IMR-90 (cell line): ENCODE data around the gene EIF4E1B. TPM values are rescaled to one million over a fixed set of nuclear protein-coding genes. Genes with fewer than 3 reads are reported as not detected.

Source experiments
- ATAC-seq: fragments of 200-7000 bp; cut with Tn5 transposase; 2 replicates; pipeline ENCODE4 v1.9.1; 2020; ENCODE audit warnings: low read depth, mild to moderate bottlenecking, moderate library complexity
- BruUV-seq: library from RNA; stranded (reverse); fragments of 400-500 nt; replicated peaks from 2 replicates; lab custom pipeline; 2021; lab: Mats Ljungman, UMichigan
- CTCF ChIA-PET: fragments of 300-600 bp; formaldehyde crosslinking; extraction: SDS; loops from one replicate; lab custom pipeline; 2021; ENCODE audit warnings: antibody characterized with exemption; lab: Yijun Ruan, JAX
- POLR2A ChIA-PET: fragments of 300-600 bp; sonication (Branson Sonifier 250); formaldehyde crosslinking; loops from one replicate; lab custom pipeline; 2022; ENCODE audit warnings: antibody characterized with exemption; ENCODE audit not compliant: unreplicated experiment; lab: Charles Lee
- DNase-seq: peaks from one replicate; pipeline ENCODE4 v3.0.0; 2013
- H2AFZ ChIP-seq: replicated peaks from 2 replicates; pipeline ENCODE3; 2013; ENCODE audit warnings: low read length, mild to moderate bottlenecking; ENCODE audit not compliant: poor library complexity
- H2AK5ac ChIP-seq: 2 replicates; pipeline ENCODE4 v1.6.1; 2013; ENCODE audit warnings: low read depth, low read length, inconsistent platforms
- H2AK9ac ChIP-seq: replicated peaks from 2 replicates; pipeline ENCODE3; 2013; ENCODE audit warnings: mild to moderate bottlenecking, low read depth, low read length, moderate library complexity; ENCODE audit not compliant: poor library complexity
- H2BK120ac ChIP-seq: 2 replicates; pipeline ENCODE4 v1.6.1; 2013; ENCODE audit warnings: low read depth, low read length, inconsistent platforms
- H2BK15ac ChIP-seq: 3 replicates; pipeline ENCODE4 v1.6.1; 2013; ENCODE audit warnings: low read depth, low read length, inconsistent platforms
- H2BK20ac ChIP-seq: 2 replicates; pipeline ENCODE4 v1.6.1; 2013; ENCODE audit warnings: low read depth, mild to moderate bottlenecking, inconsistent platforms, low read length, moderate library complexity
- H2BK5ac ChIP-seq: 2 replicates; pipeline ENCODE4 v1.6.1; 2013; ENCODE audit warnings: mild to moderate bottlenecking, low read depth, low read length, inconsistent platforms; ENCODE audit not compliant: poor library complexity, severe bottlenecking
- H3K14ac ChIP-seq: replicated peaks from 2 replicates; pipeline ENCODE4 v1.6.1; 2013; ENCODE audit warnings: low read depth, low read length, inconsistent platforms
- H3K18ac ChIP-seq: 2 replicates; pipeline ENCODE4 v1.6.1; 2013; ENCODE audit warnings: low read depth, low read length, control low read depth
- H3K23ac ChIP-seq: 2 replicates; pipeline ENCODE4 v1.6.1; 2013; ENCODE audit warnings: low read depth, low read length, inconsistent platforms
- H3K27ac ChIP-seq: 2 replicates; pipeline ENCODE4 v1.5.1; 2013; ENCODE audit warnings: mild to moderate bottlenecking, control low read depth, low read length; ENCODE audit not compliant: insufficient read depth
- H3K27me3 ChIP-seq: 2 replicates; pipeline ENCODE4 v1.6.1; 2013; ENCODE audit warnings: low read length; ENCODE audit not compliant: control insufficient read depth, insufficient read depth
- H3K36me3 ChIP-seq: 2 replicates; pipeline ENCODE4 v1.6.1; 2013; ENCODE audit warnings: low read length, mixed read lengths; ENCODE audit not compliant: control insufficient read depth, insufficient read depth
- H3K4ac ChIP-seq: 2 replicates; pipeline ENCODE4 v1.6.1; 2013; ENCODE audit warnings: low read depth, low read length, inconsistent platforms
- H3K4me1 ChIP-seq: 2 replicates; pipeline ENCODE4 v1.6.1; 2013; ENCODE audit warnings: low read length, mixed read lengths; ENCODE audit not compliant: control insufficient read depth, insufficient read depth
- H3K4me2 ChIP-seq: 2 replicates; pipeline ENCODE4 v1.6.1; 2013; ENCODE audit warnings: low read depth, mild to moderate bottlenecking, control low read depth, low read length, moderate library complexity
- H3K4me3 ChIP-seq: 2 replicates; pipeline ENCODE4 v1.5.1; 2013; ENCODE audit warnings: low read depth, mild to moderate bottlenecking, control low read depth, low read length, moderate library complexity; ENCODE audit not compliant: insufficient read depth
- H3K56ac ChIP-seq: 2 replicates; pipeline ENCODE4 v1.6.1; 2013; ENCODE audit warnings: low read length, inconsistent platforms; ENCODE audit not compliant: insufficient read depth; ENCODE audit errors: extremely low read depth
- H3K79me1 ChIP-seq, 2 experiments: 2 replicates each; pipeline ENCODE4 v1.6.1; 2013; ENCODE audit warnings: low read length in 2 of 2, inconsistent platforms in 1 of 2, low read depth in 1 of 2
- H3K9ac ChIP-seq: 2 replicates; pipeline ENCODE4 v1.6.1; 2013; ENCODE audit warnings: low read depth, low read length, control low read depth
- H3K9me1 ChIP-seq: 2 replicates; pipeline ENCODE4 v1.6.1; 2013; ENCODE audit warnings: low read length, inconsistent platforms; ENCODE audit not compliant: insufficient read depth
- H3K9me3 ChIP-seq: 2 replicates; pipeline ENCODE4 v1.6.1; 2013; ENCODE audit warnings: low read length; ENCODE audit not compliant: control insufficient read depth, insufficient read depth
- H4K20me1 ChIP-seq: 2 replicates; pipeline ENCODE4 v1.6.1; 2013; ENCODE audit warnings: low read length, inconsistent platforms; ENCODE audit not compliant: insufficient read depth
- H4K5ac ChIP-seq: 2 replicates; pipeline ENCODE4 v1.6.1; 2013; ENCODE audit warnings: mild to moderate bottlenecking, low read depth, low read length, control low read depth
- H4K8ac ChIP-seq, 2 experiments: 2 replicates each; pipeline ENCODE4 v1.6.1; 2013; ENCODE audit warnings: low read depth in 2 of 2, low read length in 2 of 2, control low read depth in 1 of 2, inconsistent platforms in 1 of 2
- H4K91ac ChIP-seq: 2 replicates; pipeline ENCODE4 v1.6.1; 2013; ENCODE audit warnings: low read depth, low read length, inconsistent platforms; ENCODE audit not compliant: insufficient read depth
- BHLHE40 ChIP-seq: fragments of 150-350 bp; IDR thresholded peaks from 2 replicates; pipeline ENCODE4 v1.6.1; 2016; ENCODE audit warnings: mild to moderate bottlenecking, low read depth, low read length
- CHD1 ChIP-seq: IDR thresholded peaks from 2 replicates; pipeline ENCODE4 v1.6.1; 2012; ENCODE audit warnings: low read depth, low read length, improper control_type of control experiment
- ELK1 ChIP-seq: fragments of 150-350 bp; IDR thresholded peaks from 2 replicates; pipeline ENCODE4 v1.6.1; 2016; ENCODE audit warnings: low read depth, mild to moderate bottlenecking, low read length, moderate library complexity, borderline replicate concordance
- FOS ChIP-seq: fragments of 150-350 bp; IDR thresholded peaks from 2 replicates; pipeline ENCODE4 v1.6.1; 2016; ENCODE audit warnings: low read depth, low read length
- NFE2L2 ChIP-seq: fragments of 150-350 bp; IDR thresholded peaks from 2 replicates; pipeline ENCODE4 v1.6.1; 2016; ENCODE audit warnings: low read depth, mild to moderate bottlenecking, low read length
- RFX5 ChIP-seq: IDR thresholded peaks from 2 replicates; pipeline ENCODE4 v1.8.0; 2012; ENCODE audit warnings: low read depth, mild to moderate bottlenecking, low read length, moderate library complexity
- SMC3 ChIP-seq: fragments of 150-350 bp; IDR thresholded peaks from 2 replicates; pipeline ENCODE4 v1.6.1; 2016; ENCODE audit warnings: low read depth, mild to moderate bottlenecking, antibody characterized with exemption, low read length, moderate library complexity
- USF2 ChIP-seq: fragments of 150-350 bp; IDR thresholded peaks from 2 replicates; pipeline ENCODE4 v1.6.1; 2017; ENCODE audit warnings: mild to moderate bottlenecking, antibody characterized with exemption, low read length, low read depth
- WGBS, 2 experiments: methylation state at CpG; one replicate each; pipeline versions ENCODE4 v1.1.5 to v1.1.7; 2013; ENCODE audit warnings: missing lambda C conversion rate in 2 of 2; ENCODE audit not compliant: insufficient read length in 1 of 2; ENCODE audit errors: extremely low coverage in 2 of 2; 5-methylcytosine and 5-hydroxymethylcytosine counted together
- dilution Hi-C: fragments of 300-500 bp; cut with HindIII; formaldehyde crosslinking; loops from one replicate; pipeline ENCODE4 v1.14.3; 2018; ENCODE audit warnings: low sequenced_read_pairs; ENCODE audit not compliant: unreplicated experiment
- in situ Hi-C: fragments of 300-500 bp; cut with MboI; formaldehyde crosslinking; loops from 3 replicates; pipeline ENCODE4 v1.14.3; 2019; ENCODE audit warnings: low sequenced_read_pairs, inconsistent platforms, mixed read lengths
- intact Hi-C: fragments of 100-400 bp; cut with micrococcal nuclease; formaldehyde crosslinking; loops from 2 replicates; pipeline ENCODE4 v1.10.0; 2022
- polyA plus RNA-seq, 3 experiments: library from polyadenylated mRNA; depleted of rRNA; stranded (reverse); fragments of >200 nt; gene quantifications; 2 replicates each; pipeline ENCODE4 v1.2.3, GENCODE V29; 2012; ENCODE audit warnings: low replicate concordance in 1 of 3
- total RNA-seq: library from RNA; depleted of rRNA; stranded (reverse); fragments of >200 nt; gene quantifications from 2 replicates; pipeline ENCODE4 v1.2.3, GENCODE V29; 2012

The EIF4E1B gene
- total and polyA plus RNA-seq, 2 of the 4 experiments (the other 2 are of a cell fraction) = not detected

GRCh38 chr5:176612008-176612407 is 18.5 kb upstream of the EIF4E1B start:
- Histone ChIP-seq H2AK5ac (no peak overlapping the region), H3K23ac (no peak overlapping the region), H3K18ac (no peak overlapping the region), H2BK120ac (no peak overlapping the region), H3K9me3 (no peaks in the 10 kb centered on the region), H3K56ac (no peak overlapping the region), H4K5ac (no peak overlapping the region), H3K9ac (no peak overlapping the region), H3K9me1 (peaks cover 36% of the 10 kb centered on the region), H3K36me3 (no peaks in the 10 kb centered on the region), H2BK15ac (no peak overlapping the region), H3K79me1 (peaks cover 4 to 26% of the 10 kb centered on the region in 2 experiments; a peak in 3 of 4 replicates), H3K14ac (no peak overlapping the region), H3K4me3 (no peak overlapping the region), H4K91ac (no peak overlapping the region), H3K27me3 (no peaks in the 10 kb centered on the region), H3K4me1 (peaks cover 28% of the 10 kb centered on the region), H2BK20ac (no peak overlapping the region), H2AK9ac (no peak overlapping the region), H3K4ac (no peak overlapping the region), H3K4me2 (no peak overlapping the region), H2BK5ac (no peak overlapping the region), H4K8ac (no peak overlapping the region), H3K27ac (no peak overlapping the region), H4K20me1 (peaks cover 14% of the 10 kb centered on the region), H2AFZ (no peak overlapping the region)
- ChIA-PET CTCF (no interaction called here), POLR2A (no interaction called here)
- TF ChIP-seq NFE2L2 = no peak
- TF ChIP-seq ELK1 = no peak
- TF ChIP-seq CHD1 = no peak
- TF ChIP-seq USF2 = no peak
- no peak for TF ChIP-seq FOS
- TF ChIP-seq SMC3 = no peak
- no peak for TF ChIP-seq BHLHE40
- TF ChIP-seq RFX5 = no peak
- dilution Hi-C loops (no loop called here), intact Hi-C loops (no loop called here), in situ Hi-C loops (no loop called here)
- 86% methylated on average over 4 of the region's 6 CpGs; no CpG with 5 or more reads in 1 of the 2 experiments for WGBS, 2 experiments
- DNase-seq (no peak), ATAC-seq (no peak)
- no TSS peak for BruUV-seq
